Uterus (tissue), 4 donors: Measurements from ENCODE around the gene CDHR1. TPM values are rescaled to one million over a fixed set of nuclear protein-coding genes. Genes with fewer than 3 reads are reported as not detected.

Source experiments
- DNase-seq, 2 donors: peaks; one replicate each; pipeline ENCODE4 v3.0.0-alpha.2; 2019 to 2020
- H3K27ac ChIP-seq, 2 donors: fragments of 200-600 bp; sonication (generic); 1 replicate in 1 of 2; 2 replicates in 1 of 2; pipeline ENCODE4 v1.5.1; 2016 to 2018
- H3K27me3 ChIP-seq, 2 donors: fragments of 200-600 bp; sonication (generic); one replicate each; pipeline ENCODE4 v1.5.1; 2018 to 2019; ENCODE audit warnings: control low read depth in 1 of 2
- H3K36me3 ChIP-seq, 2 donors: fragments of 200-600 bp; sonication (generic); one replicate each; pipeline ENCODE4 v1.5.1; 2019; ENCODE audit warnings: control low read depth in 1 of 2
- H3K4me1 ChIP-seq, 2 donors: fragments of 200-600 bp; sonication (generic); one replicate each; pipeline ENCODE4 v1.5.1; 2018 to 2019; ENCODE audit warnings: control low read depth in 1 of 2
- H3K4me3 ChIP-seq, 2 donors: fragments of 200-600 bp; sonication (generic); 1 replicate in 1 of 2; 2 replicates in 1 of 2; pipeline ENCODE4 v1.5.1; 2018 to 2019; ENCODE audit warnings: mild to moderate bottlenecking in 1 of 2
- H3K9me3 ChIP-seq, 2 donors: fragments of 200-600 bp; sonication (generic); one replicate each; pipeline ENCODE4 v1.5.1; 2019; ENCODE audit warnings: control low read depth in 1 of 2
- POLR2A ChIP-seq, 2 donors: fragments of 450-650 bp; IDR thresholded peaks; one replicate each; pipeline ENCODE4 v1.6.1; 2016; ENCODE audit warnings: antibody characterized with exemption in 2 of 2, mild to moderate bottlenecking in 1 of 2, moderate library complexity in 1 of 2
- intact Hi-C: fragments of 100-400 bp; cut with DNase I; formaldehyde crosslinking; loops from one replicate; pipeline ENCODE4 v1.15.1; 2023; ENCODE audit warnings: low total_unique reads
- total RNA-seq, 4 donors: library from RNA; depleted of rRNA in 3 of 4; stranded (reverse); fragments of >200 nt in 3 of 4; gene quantifications; one replicate each; pipeline versions ENCODE4 v1.1.0 to v1.2.4, GENCODE V29; 2014 to 2023
- TF ChIP-seq, protein P1 (sequence below), 4 experiments: fragments of 200-600 bp in 2 of 4; fragments of 450-650 bp in 2 of 4; sonication (generic) in 2 of 4; IDR thresholded peaks; one replicate each; pipeline ENCODE4 v1.5.1; 2016 to 2019; ENCODE audit warnings: antibody characterized with exemption in 4 of 4, mild to moderate bottlenecking in 2 of 4, moderate library complexity in 1 of 4
- donor health status: DM: yes; HTN: yes; CAD: no.

CDHR1 gene
- total RNA-seq, 4 donors from 2014 or later, result under 0.01 to 1.5 (median 1.0) TPM; not detected in 1

DNA sequence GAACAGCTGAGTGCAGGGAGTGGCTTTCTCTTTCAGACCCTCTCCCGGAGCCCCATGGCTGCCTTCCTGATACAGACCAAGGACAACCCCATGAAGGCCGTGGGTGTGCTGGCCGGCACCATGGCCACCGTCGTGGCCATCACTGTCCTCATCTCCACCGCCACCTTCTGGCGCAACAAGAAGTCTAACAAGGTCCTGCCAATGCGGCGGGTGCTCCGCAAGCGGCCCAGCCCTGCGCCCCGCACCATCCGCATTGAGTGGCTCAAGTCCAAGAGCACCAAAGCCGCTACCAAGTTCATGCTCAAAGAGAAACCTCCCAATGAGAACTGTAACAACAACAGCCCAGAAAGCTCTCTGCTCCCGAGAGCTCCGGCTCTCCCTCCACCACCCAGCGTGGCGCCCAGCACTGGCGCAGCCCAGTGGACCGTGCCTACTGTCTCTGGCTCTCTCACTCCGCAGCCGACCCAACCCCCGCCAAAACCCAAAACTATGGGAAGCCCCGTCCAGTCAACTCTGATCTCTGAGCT is 19.8 kb downstream of the CDHR1 start:
- H3K4me3 ChIP-seq, result no peak overlapping the region
- TF ChIP-seq, protein P1, sequence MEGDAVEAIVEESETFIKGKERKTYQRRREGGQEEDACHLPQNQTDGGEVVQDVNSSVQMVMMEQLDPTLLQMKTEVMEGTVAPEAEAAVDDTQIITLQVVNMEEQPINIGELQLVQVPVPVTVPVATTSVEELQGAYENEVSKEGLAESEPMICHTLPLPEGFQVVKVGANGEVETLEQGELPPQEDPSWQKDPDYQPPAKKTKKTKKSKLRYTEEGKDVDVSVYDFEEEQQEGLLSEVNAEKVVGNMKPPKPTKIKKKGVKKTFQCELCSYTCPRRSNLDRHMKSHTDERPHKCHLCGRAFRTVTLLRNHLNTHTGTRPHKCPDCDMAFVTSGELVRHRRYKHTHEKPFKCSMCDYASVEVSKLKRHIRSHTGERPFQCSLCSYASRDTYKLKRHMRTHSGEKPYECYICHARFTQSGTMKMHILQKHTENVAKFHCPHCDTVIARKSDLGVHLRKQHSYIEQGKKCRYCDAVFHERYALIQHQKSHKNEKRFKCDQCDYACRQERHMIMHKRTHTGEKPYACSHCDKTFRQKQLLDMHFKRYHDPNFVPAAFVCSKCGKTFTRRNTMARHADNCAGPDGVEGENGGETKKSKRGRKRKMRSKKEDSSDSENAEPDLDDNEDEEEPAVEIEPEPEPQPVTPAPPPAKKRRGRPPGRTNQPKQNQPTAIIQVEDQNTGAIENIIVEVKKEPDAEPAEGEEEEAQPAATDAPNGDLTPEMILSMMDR (IDR thresholded peaks at IDR 0.05), result no peak
- TF ChIP-seq POLR2A (IDR thresholded peaks at IDR 0.05), result no peak
- H3K4me1 ChIP-seq, result no peaks in the 10 kb centered on the region
- H3K36me3 ChIP-seq, result no peaks in the 10 kb centered on the region
- no peak overlapping the region for H3K27ac ChIP-seq
- no peaks in the 10 kb centered on the region for H3K27me3 ChIP-seq
- H3K9me3 ChIP-seq, result no peaks in the 10 kb centered on the region
- intact Hi-C loops, result no loop called here
- no peak for DNase-seq

DNA sequence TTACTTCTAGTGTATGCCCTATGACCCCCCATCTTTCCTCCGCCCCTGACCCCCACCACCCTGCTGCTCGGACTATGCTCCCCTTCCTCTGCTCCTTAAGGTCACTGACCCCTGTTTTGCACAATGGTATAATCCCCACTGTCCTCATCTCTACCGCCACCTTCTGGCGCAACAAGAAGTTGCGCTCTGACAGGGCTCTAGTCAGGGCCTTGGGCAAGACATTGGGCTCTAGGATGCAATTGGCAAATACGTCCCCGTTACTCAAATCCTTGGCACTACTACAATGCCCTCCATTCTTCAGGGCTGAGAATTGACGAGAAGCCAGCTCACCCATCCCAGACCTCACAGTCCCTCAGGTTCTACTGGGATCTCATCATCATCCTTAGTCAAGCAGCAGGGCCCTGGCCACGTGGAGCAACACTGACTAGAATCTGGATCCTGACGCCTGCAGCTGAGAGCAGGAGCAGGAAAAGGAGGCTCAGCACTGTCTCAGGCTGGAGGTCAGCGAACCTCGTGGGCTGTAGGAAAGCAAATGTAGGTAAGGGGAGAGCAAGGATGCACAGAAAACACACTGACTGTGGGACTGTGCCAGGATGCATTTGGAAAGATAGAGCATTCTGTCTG is 20.4 kb downstream of the CDHR1 start:
- intact Hi-C loops, result no loop called here
- Histone ChIP-seq H3K4me3 (no peak overlapping the region), H3K9me3 (no peaks in the 10 kb centered on the region), H3K4me1 (no peaks in the 10 kb centered on the region), H3K27ac (no peak overlapping the region), H3K36me3 (no peaks in the 10 kb centered on the region), H3K27me3 (no peaks in the 10 kb centered on the region)
- no peak for TF ChIP-seq POLR2A (IDR thresholded peaks at IDR 0.05)
- TF ChIP-seq, protein P1 (IDR thresholded peaks at IDR 0.05), result no peak
- DNase-seq, result no peak

DNA sequence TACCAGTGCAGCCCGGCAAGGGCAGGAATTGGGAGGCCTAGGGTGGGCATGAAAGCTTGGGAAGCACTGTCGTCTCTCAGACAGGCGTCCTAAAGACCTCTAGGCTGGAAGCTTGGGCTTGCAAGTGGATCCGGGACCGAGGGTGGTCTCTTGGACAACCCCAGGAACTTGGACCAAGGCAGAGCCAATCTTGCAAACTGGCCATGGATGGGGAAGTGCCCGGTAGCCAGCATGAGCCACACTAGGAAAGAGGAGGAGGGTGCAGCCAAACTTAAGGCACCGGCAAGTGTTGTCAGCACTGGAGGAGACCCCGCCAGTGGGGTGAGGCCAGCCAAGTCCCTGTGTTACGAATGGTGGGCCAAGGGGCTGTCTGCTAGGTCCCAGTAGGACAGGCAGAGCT is 22.5 kb downstream of the CDHR1 start:
- Histone ChIP-seq H3K4me1 (no peaks in the 10 kb centered on the region), H3K9me3 (no peaks in the 10 kb centered on the region), H3K36me3 (no peaks in the 10 kb centered on the region), H3K27ac (no peak overlapping the region), H3K27me3 (no peaks in the 10 kb centered on the region), H3K4me3 (no peak overlapping the region)
- intact Hi-C loops, result no loop called here
- DNase-seq, result no peak
- TF ChIP-seq, protein P1 (IDR thresholded peaks at IDR 0.05), result no peak
- TF ChIP-seq POLR2A (IDR thresholded peaks at IDR 0.05), result no peak

DNA sequence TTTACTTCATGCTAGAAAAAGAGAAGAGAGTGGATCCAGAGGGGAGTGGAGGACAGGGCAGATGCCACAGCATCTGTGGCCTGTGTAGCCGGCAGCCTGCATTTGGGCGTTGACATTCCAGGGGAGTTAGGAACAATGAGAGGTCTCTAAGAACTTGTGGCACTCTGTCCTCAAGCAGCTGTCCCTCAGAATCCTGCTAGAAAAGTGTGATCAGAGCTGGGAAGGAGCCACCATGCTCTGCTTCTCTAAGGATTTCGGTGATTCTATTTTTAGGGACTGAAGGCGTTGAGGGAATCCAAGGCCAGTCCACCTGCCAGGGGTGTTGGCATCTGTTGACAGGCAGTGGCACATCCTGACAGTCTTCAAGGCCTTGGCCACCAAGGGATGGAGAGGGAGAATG is 23.4 kb downstream of the CDHR1 start:
- Histone ChIP-seq H3K9me3 (no peaks in the 10 kb centered on the region), H3K27ac (no peak overlapping the region), H3K4me3 (no peak overlapping the region), H3K27me3 (no peaks in the 10 kb centered on the region), H3K4me1 (no peaks in the 10 kb centered on the region), H3K36me3 (no peaks in the 10 kb centered on the region)
- no peak for TF ChIP-seq POLR2A (IDR thresholded peaks at IDR 0.05)
- TF ChIP-seq, protein P1 (IDR thresholded peaks at IDR 0.05), result no peak
- intact Hi-C loops, result no loop called here
- DNase-seq, result no peak

DNA sequence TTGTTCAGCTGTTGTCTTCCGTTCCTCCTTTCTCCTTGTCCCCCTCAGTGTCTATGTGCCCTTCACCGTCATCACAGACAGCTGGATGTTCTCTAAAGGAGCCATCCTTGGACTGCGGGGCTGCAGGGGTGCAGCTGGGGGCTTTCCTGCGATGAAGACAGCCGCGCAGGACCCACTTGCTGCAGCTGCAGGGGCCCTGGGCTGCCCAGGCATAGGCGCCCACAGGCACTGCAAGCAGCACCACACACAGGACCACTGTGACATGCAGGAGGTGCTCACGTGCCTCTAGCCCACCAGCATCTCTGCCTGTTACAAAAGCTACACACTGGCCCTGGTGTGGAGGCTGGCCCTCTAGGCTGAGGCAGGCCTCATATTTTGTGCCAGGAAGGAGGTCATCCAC is 27.6 kb downstream of the CDHR1 start:
- no peak overlapping the region for H3K27ac ChIP-seq
- H3K4me3 ChIP-seq, result no peak overlapping the region
- no peaks in the 10 kb centered on the region for H3K36me3 ChIP-seq
- H3K9me3 ChIP-seq, result no peaks in the 10 kb centered on the region
- no peak for DNase-seq
- no peaks in the 10 kb centered on the region for H3K4me1 ChIP-seq
- intact Hi-C loops, result no loop called here
- H3K27me3 ChIP-seq, result no peaks in the 10 kb centered on the region
- TF ChIP-seq, protein P1 (IDR thresholded peaks at IDR 0.05), result no peak
- no peak for TF ChIP-seq POLR2A (IDR thresholded peaks at IDR 0.05)
